Thyroid gland (tissue), 4 donors: ENCODE data around the gene CLDN20.

Experiments
- POLR2A ChIP-seq, 2 donors: fragments of 450-650 bp; IDR thresholded peaks; one replicate each; pipeline ENCODE4 v1.6.1; 2017; ENCODE audit warnings: antibody characterized with exemption in 2 of 2, mild to moderate bottlenecking in 2 of 2, moderate library complexity in 1 of 2
- TF ChIP-seq, protein P1 (sequence below), 6 experiments: fragments of 200-600 bp in 3 of 6; fragments of 450-650 bp in 3 of 6; sonication (generic) in 3 of 6; IDR thresholded peaks; one replicate each; pipeline ENCODE4 v1.5.1; 2016 to 2019; ENCODE audit warnings: antibody characterized with exemption in 6 of 6, mild to moderate bottlenecking in 2 of 6, inconsistent platforms in 1 of 6, moderate library complexity in 1 of 6

- no peak for TF ChIP-seq POLR2A (IDR thresholded peaks at IDR 0.05)
- TF ChIP-seq, protein P1, sequence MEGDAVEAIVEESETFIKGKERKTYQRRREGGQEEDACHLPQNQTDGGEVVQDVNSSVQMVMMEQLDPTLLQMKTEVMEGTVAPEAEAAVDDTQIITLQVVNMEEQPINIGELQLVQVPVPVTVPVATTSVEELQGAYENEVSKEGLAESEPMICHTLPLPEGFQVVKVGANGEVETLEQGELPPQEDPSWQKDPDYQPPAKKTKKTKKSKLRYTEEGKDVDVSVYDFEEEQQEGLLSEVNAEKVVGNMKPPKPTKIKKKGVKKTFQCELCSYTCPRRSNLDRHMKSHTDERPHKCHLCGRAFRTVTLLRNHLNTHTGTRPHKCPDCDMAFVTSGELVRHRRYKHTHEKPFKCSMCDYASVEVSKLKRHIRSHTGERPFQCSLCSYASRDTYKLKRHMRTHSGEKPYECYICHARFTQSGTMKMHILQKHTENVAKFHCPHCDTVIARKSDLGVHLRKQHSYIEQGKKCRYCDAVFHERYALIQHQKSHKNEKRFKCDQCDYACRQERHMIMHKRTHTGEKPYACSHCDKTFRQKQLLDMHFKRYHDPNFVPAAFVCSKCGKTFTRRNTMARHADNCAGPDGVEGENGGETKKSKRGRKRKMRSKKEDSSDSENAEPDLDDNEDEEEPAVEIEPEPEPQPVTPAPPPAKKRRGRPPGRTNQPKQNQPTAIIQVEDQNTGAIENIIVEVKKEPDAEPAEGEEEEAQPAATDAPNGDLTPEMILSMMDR (IDR thresholded peaks at IDR 0.05) = no peak
Observed at GRCh38 chr6:155316419-155316818, 52.6 kb downstream of the CLDN20 start.
